Right cardiac atrium (tissue), 5 donors: Measurements from ENCODE around the gene CTSD. TPM values are rescaled to one million over a fixed set of nuclear protein-coding genes. Genes with fewer than 3 reads are reported as not detected.
A peak's percentile ranks its signal among the peaks of the same experiment; 100 is the strongest.
"Not testable (repeated sequence)": the region's sequence is repeated elsewhere in the genome, so short reads cannot be mapped to it uniquely, and the experiment has no call there.

Experiments used
- ATAC-seq, 2 donors: fragments of 200-7000 bp; cut with Tn5 transposase; one replicate each; pipeline versions ENCODE4 v1.8.0 to v1.9.1; 2020; ENCODE audit warnings: moderate library complexity in 2 of 2, mild to moderate bottlenecking in 1 of 2
- DNase-seq, 3 donors: peaks; one replicate each; pipeline ENCODE4 v3.0.0-alpha.2; 2020
- H3K27ac ChIP-seq: one replicate; pipeline ENCODE4 v1.5.1; 2013; ENCODE audit warnings: mild to moderate bottlenecking, low read length, control low read depth, moderate library complexity
- H3K27me3 ChIP-seq: one replicate; pipeline ENCODE4 v1.6.1; 2013; ENCODE audit not compliant: control insufficient read depth, insufficient read depth
- H3K4me1 ChIP-seq: one replicate; pipeline ENCODE4 v1.6.1; 2013; ENCODE audit warnings: low read length; ENCODE audit not compliant: control insufficient read depth, insufficient read depth
- H3K4me3 ChIP-seq: one replicate; pipeline ENCODE4 v1.5.1; 2013; ENCODE audit warnings: low read length, control low read depth
- H3K9me3 ChIP-seq: one replicate; pipeline ENCODE4 v1.6.1; 2013; ENCODE audit warnings: low read length; ENCODE audit not compliant: control insufficient read depth
- WGBS: extraction: QIAGEN DNeasy Blood & Tissue Kit; methylation state at CpG from one replicate; pipeline ENCODE4 v1.1.7; 2013; 5-methylcytosine and 5-hydroxymethylcytosine counted together
- intact Hi-C, 4 donors: fragments of 100-400 bp; cut with DNase I; formaldehyde crosslinking; loops; one replicate each; pipeline versions ENCODE4 v1.11.0 to v1.14.0; 2022 to 2023
- long read RNA-seq, 4 donors: library from polyadenylated mRNA; unstranded; transcript quantifications; one replicate each; pipeline ENCODE4 v2.0.0, GENCODE V29; 2020 to 2021
- polyA plus RNA-seq: library from polyadenylated mRNA; stranded (reverse); fragments of 200-250 nt; gene quantifications from one replicate; pipeline ENCODE4 v1.2.3, GENCODE V29; 2013
- total RNA-seq, 4 donors: library from RNA; stranded (reverse); fragmentation: NEBNext Ultra II Directional; extraction: Animal tissue kit (Norgen Biotek cat#: 25700); gene quantifications; one replicate each; pipeline ENCODE4 v1.2.1, GENCODE V29; 2021
- donor health status: healthy with polysubstance abuse.
- donor health status: DM: no; HTN: yes; CAD: no.
- donor health status: DM: no; HTN: no; CAD: no.
- donor health status: DM: no; HTN: yes; CAD: no; lungs with severe emphysema.
- donor health status: DM: yes; HTN: yes; CAD: no.

Gene CTSD
- total RNA-seq (100 to 1,000 TPM; 674 to 717 (median 700) TPM), polyA plus RNA-seq (748 TPM)
- long read RNA-seq, donor 1, transcript CTSD-201 (9 exons, 2,123 nt), result major isoform, 1,044 of 1,470 reads
- long read RNA-seq, donor 1, partial matches to known transcripts, result 309 of 1,470 reads
- long read RNA-seq, donor 1, other reads (novel, unspliced or antisense), result 112 of 1,470 reads
- long read RNA-seq, donor 2, transcript CTSD-201 (9 exons, 2,123 nt), result major isoform, 602 of 776 reads
- long read RNA-seq, donor 2, partial matches to known transcripts, result 98 of 776 reads
- long read RNA-seq, donor 2, other reads (novel, unspliced or antisense), result 70 of 776 reads
- long read RNA-seq, donor 3, transcript CTSD-204 (9 exons, 2,006 nt), result minor isoform, 11 of 3,186 reads
- long read RNA-seq, donor 3, transcript CTSD-211 (9 exons, 1,597 nt), result minor isoform, 6 of 3,186 reads
- long read RNA-seq, donor 3, transcript CTSD-201 (9 exons, 2,123 nt), result major isoform, 2,491 of 3,186 reads
- long read RNA-seq, donor 3, partial matches to known transcripts, result 628 of 3,186 reads
- long read RNA-seq, donor 3, other reads (novel, unspliced or antisense), result 46 of 3,186 reads
- long read RNA-seq, donor 4, transcript CTSD-201 (9 exons, 2,123 nt), result major isoform, 777 of 983 reads
- long read RNA-seq, donor 4, partial matches to known transcripts, result 152 of 983 reads
- long read RNA-seq, donor 4, other reads (novel, unspliced or antisense), result 46 of 983 reads

- H3K4me1 ChIP-seq, result peaks cover 20% of the 10 kb centered on the region
- H3K27me3 ChIP-seq, result no peaks in the 10 kb centered on the region
- H3K4me3 ChIP-seq, result peak within 1 kb of the TSS; percentile 95
- intact Hi-C loops, result no loop called here
- peak; percentile 78 to 81 for ATAC-seq
- H3K27ac ChIP-seq, result peak within 1 kb of the TSS; percentile 75
- DNase-seq, result peak; percentile 90 to 97 (median 97)
- 2% methylated on average over 85 of the region's 85 CpGs for WGBS
- H3K9me3 ChIP-seq, result no peaks in the 10 kb centered on the region
Observed at GRCh38 chr11:1763796-1764661, at the start of gene CTSD. CTSD (minus strand) TSS chr11:1763927; CDS start chr11:1763859, 68 bp downstream.

GRCh38 chr11:1813356-1813755, 49.6 kb upstream of the CTSD start:
- DNase-seq, H3K9me3 ChIP-seq, H3K27ac ChIP-seq, H3K27me3 ChIP-seq, H3K4me3 ChIP-seq, ATAC-seq, intact Hi-C loops, H3K4me1 ChIP-seq: not testable (repeated sequence)
- 84% methylated on average over 9 of the region's 9 CpGs for WGBS

GRCh38 chr11:1812801-1813200, 49.1 kb upstream of the CTSD start:
- intact Hi-C loops, result no loop called here
- Histone ChIP-seq H3K4me1 (no peaks in the 10 kb centered on the region), H3K27me3 (no peaks in the 10 kb centered on the region), H3K9me3 (no peaks in the 10 kb centered on the region), H3K27ac (no peak overlapping the region), H3K4me3 (no peak overlapping the region)
- WGBS, result 90% methylated on average over 15 of the region's 15 CpGs
- ATAC-seq, result no peak
- DNase-seq, result no peak

- no peaks in the 10 kb centered on the region for H3K9me3 ChIP-seq
- WGBS, result 83% methylated on average over 5 of the region's 5 CpGs
- no peak overlapping the region for H3K27ac ChIP-seq
- H3K4me3 ChIP-seq, result no peak overlapping the region
- H3K4me1 ChIP-seq, result no peaks in the 10 kb centered on the region
- no peak for DNase-seq
- intact Hi-C loops, result no loop called here
- ATAC-seq, result no peak
- H3K27me3 ChIP-seq, result no peaks in the 10 kb centered on the region
Observed at GRCh38 chr11:1812274-1812673, 48.5 kb upstream of the CTSD start.

- intact Hi-C loops, result no loop called here
- ATAC-seq (no peak), DNase-seq (no peak)
- Histone ChIP-seq H3K9me3 (no peaks in the 10 kb centered on the region), H3K4me3 (no peak overlapping the region), H3K27ac (no peak overlapping the region), H3K27me3 (no peaks in the 10 kb centered on the region), H3K4me1 (no peaks in the 10 kb centered on the region)
- 65% methylated on average over 10 of the region's 10 CpGs for WGBS
Observed at GRCh38 chr11:1810761-1811160, 47.0 kb upstream of the CTSD start.

- 50% methylated on average over 14 of the region's 14 CpGs for WGBS
- Histone ChIP-seq H3K4me1 (no peaks in the 10 kb centered on the region), H3K27ac (no peak overlapping the region), H3K4me3 (no peak overlapping the region), H3K9me3 (no peaks in the 10 kb centered on the region), H3K27me3 (no peaks in the 10 kb centered on the region)
- DNase-seq (no peak), ATAC-seq (no peak)
- intact Hi-C loops, result no loop called here
Observed at GRCh38 chr11:1807264-1807995, 43.7 kb upstream of the CTSD start.

- WGBS, result 80% methylated on average over 15 of the region's 15 CpGs
Observed at GRCh38 chr11:1805525-1805924, 41.8 kb upstream of the CTSD start.

GRCh38 chr11:1803835-1804519, 40.2 kb upstream of the CTSD start:
- WGBS, result 94% methylated on average over 31 of the region's 42 CpGs
- H3K27ac ChIP-seq, H3K4me1 ChIP-seq, DNase-seq, H3K9me3 ChIP-seq, intact Hi-C loops, ATAC-seq, H3K4me3 ChIP-seq, H3K27me3 ChIP-seq: not testable (repeated sequence)

More at GRCh38 chr11:1805525-1805924, 41.8 kb upstream of the CTSD start:
- ATAC-seq, result no peak
- Histone ChIP-seq H3K27ac (no peak overlapping the region), H3K9me3 (no peaks in the 10 kb centered on the region), H3K4me1 (no peaks in the 10 kb centered on the region), H3K27me3 (no peaks in the 10 kb centered on the region), H3K4me3 (no peak overlapping the region)
- DNase-seq, result no peak
- intact Hi-C loops, result no loop called here

GRCh38 chr11:1803246-1803645, 39.5 kb upstream of the CTSD start:
- H3K4me3 ChIP-seq, result no peak overlapping the region
- no peak overlapping the region for H3K27ac ChIP-seq
- intact Hi-C loops, result no loop called here
- no peaks in the 10 kb centered on the region for H3K4me1 ChIP-seq
- H3K9me3 ChIP-seq, result no peaks in the 10 kb centered on the region
- 94% methylated on average over 20 of the region's 20 CpGs for WGBS
- ATAC-seq (no peak), DNase-seq (no peak)
- H3K27me3 ChIP-seq, result no peaks in the 10 kb centered on the region
